Measurements from ENCODE around the gene CYSRT1. TPM values are rescaled to one million over a fixed set of nuclear protein-coding genes. Genes with fewer than 3 reads are reported as not detected.

The CYSRT1 gene
- polyA plus RNA-seq, 3 donors, result 8.5 to 13.9 (median 12.8) TPM

GRCh38 chr9:137188490-137189296, 36.3 kb upstream of the CYSRT1 start, which contains the start of the genes ANAPC2 and SSNA1:
Gene ANAPC2 (minus strand): TSS chr9:137188560. CDS start chr9:137188532, 28 bp downstream.
Gene SSNA1 (plus strand): TSS chr9:137188676. CDS start chr9:137188727, 51 bp downstream.
- DNase-seq (ENCODE audit: extremely low read depth in 1 of 11, low read depth in 9 of 11, low spot score in 4 of 11), result peak; percentile 89 to 98 (median 94)

- no peak for DNase-seq (ENCODE audit: extremely low read depth in 1 of 11, low read depth in 9 of 11, low spot score in 4 of 11)
These were observed 35.4 kb upstream of the CYSRT1 start for GRCh38 chr9:137189297-137190295.

- no peak for DNase-seq (ENCODE audit: extremely low read depth in 1 of 11, low read depth in 9 of 11, low spot score in 4 of 11)
These were observed 34.6 kb upstream of the CYSRT1 start for GRCh38 chr9:137190315-137190856.

GRCh38 chr9:137191245-137191644, 33.7 kb upstream of the CYSRT1 start:
- DNase-seq (ENCODE audit: extremely low read depth in 1 of 11, low read depth in 9 of 11, low spot score in 4 of 11), result no peak

- DNase-seq (ENCODE audit: extremely low read depth in 1 of 11, low read depth in 9 of 11, low spot score in 4 of 11), result no peak
These were observed 33.1 kb upstream of the CYSRT1 start for GRCh38 chr9:137191691-137192447.

- no peak for DNase-seq (ENCODE audit: extremely low read depth in 1 of 11, low read depth in 9 of 11, low spot score in 4 of 11)
These were observed 32.6 kb upstream of the CYSRT1 start for GRCh38 chr9:137192448-137192780.

- no peak for DNase-seq (ENCODE audit: extremely low read depth in 1 of 11, low read depth in 9 of 11, low spot score in 4 of 11)
These were observed 32.1 kb upstream of the CYSRT1 start for GRCh38 chr9:137192859-137193258.

GRCh38 chr9:137193771-137194170, 31.2 kb upstream of the CYSRT1 start:
- DNase-seq (ENCODE audit: extremely low read depth in 1 of 11, low read depth in 9 of 11, low spot score in 4 of 11), result no peak

- no peak for DNase-seq (ENCODE audit: extremely low read depth in 1 of 11, low read depth in 9 of 11, low spot score in 4 of 11)
These were observed 30.6 kb upstream of the CYSRT1 start for GRCh38 chr9:137194388-137194787.

- DNase-seq (ENCODE audit: extremely low read depth in 1 of 11, low read depth in 9 of 11, low spot score in 4 of 11), result no peak
These were observed 30.1 kb upstream of the CYSRT1 start for GRCh38 chr9:137194909-137195308.

GRCh38 chr9:137195525-137196220, 29.3 kb upstream of the CYSRT1 start:
- DNase-seq (ENCODE audit: extremely low read depth in 1 of 11, low read depth in 9 of 11, low spot score in 4 of 11), result no peak

- no peak for DNase-seq (ENCODE audit: extremely low read depth in 1 of 11, low read depth in 9 of 11, low spot score in 4 of 11)
These were observed 26.7 kb upstream of the CYSRT1 start for GRCh38 chr9:137198051-137198901.

- DNase-seq (ENCODE audit: extremely low read depth in 1 of 11, low read depth in 9 of 11, low spot score in 4 of 11), result no peak
These were observed 26.1 kb upstream of the CYSRT1 start for GRCh38 chr9:137198902-137199283.

GRCh38 chr9:137199411-137200121, 25.4 kb upstream of the CYSRT1 start:
- no peak for DNase-seq (ENCODE audit: extremely low read depth in 1 of 11, low read depth in 9 of 11, low spot score in 4 of 11)

GRCh38 chr9:137200311-137201204, 24.4 kb upstream of the CYSRT1 start, which contains the start of gene TPRN:
Gene TPRN (minus strand): TSS chr9:137200741. CDS start chr9:137200711, 30 bp downstream.
- DNase-seq (ENCODE audit: extremely low read depth in 1 of 11, low read depth in 9 of 11, low spot score in 4 of 11), result peak; percentile 94 to 99 (median 98)
